GM18511 (cell line): ENCODE measurements around the gene EN1.

Source experiments
- ATAC-seq: cut with Tn5 transposase; IDR thresholded peaks from one replicate; pipeline ENCODE4 v1.9.1; 2021; ENCODE audit warnings: mild to moderate bottlenecking, moderate library complexity; ENCODE audit not compliant: unreplicated experiment

EN1 gene

GRCh38 chr2:118856330-118856977 is 9.0 kb upstream of the EN1 start:
- ATAC-seq: no peak

- ATAC-seq: peak; percentile 93
Measured at GRCh38 chr2:118855451-118856279, 8.2 kb upstream of the EN1 start.

DNA sequence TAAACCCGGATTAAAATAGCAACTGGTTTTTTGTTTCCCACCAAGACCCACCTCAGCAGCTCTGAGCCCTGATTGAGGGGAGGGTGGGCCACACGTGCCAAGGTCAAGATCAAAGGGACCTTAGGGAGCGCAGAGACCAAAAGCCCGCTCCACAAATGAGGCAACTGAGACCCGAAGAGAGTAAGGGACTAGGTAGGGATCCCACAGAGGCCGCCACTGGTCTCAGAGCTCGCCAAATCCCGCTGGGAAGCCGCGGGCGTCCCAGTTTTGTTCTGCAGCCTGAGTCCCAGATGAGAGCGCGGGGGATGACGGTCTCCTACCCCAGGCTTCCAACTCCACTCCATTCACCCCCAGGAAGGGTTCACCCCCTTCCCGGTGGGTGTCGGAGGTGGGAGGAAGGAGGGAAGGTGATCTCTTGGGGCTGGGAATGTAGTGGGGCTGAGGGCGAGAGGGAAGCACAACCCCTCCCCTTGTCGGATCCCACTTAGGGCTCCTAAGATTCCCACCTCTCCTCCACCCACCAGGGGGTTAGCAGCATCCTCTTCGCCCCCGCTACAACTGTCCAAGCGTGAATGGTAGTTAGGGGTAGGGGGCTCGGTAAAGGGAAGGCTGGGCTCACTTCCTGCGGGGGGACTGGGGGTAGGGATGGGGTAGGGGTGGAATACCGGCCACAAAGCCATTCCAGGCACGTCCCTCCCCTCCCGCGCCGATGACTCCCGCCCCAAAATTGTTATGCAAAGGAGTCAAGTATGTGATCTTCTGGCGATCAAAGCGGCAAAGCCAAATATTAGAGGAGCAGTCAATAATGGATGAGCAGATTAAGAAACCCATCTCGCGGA is 7.3 kb upstream of the EN1 start:
- no peak for ATAC-seq

GRCh38 chr2:118853651-118854291 is 6.3 kb upstream of the EN1 start:
- ATAC-seq: no peak

DNA sequence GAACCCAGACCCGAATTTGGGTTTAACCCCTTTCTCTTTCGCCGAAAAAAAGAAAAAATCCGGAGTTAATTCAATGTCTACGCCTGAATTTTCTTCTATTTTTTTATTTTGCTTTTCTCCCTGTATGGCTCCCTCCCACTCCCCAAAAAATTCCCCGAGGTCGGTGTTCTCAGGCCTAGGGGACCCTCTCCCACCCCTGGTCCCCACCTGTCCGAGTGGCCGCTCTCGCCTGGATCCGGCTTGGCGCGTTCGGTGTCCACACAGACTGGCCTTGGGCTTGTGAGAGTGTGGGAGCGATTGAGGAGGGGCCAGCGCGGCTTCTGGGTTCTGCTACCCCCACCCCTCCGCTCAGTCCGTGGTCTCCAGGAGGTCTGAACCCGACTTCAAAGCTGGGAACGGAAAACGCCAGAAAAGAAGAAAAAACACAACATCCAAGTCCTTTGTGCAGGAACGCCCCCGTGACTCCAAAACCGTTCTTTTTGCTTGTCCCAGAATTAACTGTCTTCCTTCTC is 5.7 kb upstream of the EN1 start:
- ATAC-seq: no peak

- no peak for ATAC-seq
Measured at GRCh38 chr2:118852605-118853128, 5.2 kb upstream of the EN1 start.

GRCh38 chr2:118851650-118852049 is 4.2 kb upstream of the EN1 start:
- no peak for ATAC-seq

DNA sequence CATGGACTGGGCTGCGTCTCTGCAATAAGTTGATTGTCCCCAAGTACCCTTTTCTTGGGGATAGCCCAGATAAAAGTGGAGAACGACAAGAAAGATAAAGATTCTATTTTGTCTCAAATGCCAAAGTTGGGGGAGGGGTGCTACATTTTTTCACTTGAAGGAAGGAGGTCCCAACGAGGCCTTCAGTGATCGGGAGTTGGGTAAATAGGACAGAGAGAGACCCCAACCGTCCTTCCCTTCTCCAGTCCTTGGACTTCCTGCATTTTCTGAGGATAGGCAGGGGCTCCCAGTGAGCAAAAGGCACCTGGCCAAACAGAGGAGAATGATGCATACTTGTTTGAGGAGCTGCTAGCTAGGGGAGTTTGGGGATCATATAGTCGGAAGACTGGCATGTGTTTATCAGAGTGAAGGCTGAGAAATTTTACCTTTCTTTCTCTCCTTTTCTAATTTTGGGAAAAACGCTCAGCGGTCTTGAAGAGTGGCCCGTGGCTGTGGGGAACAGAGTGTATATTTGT is 3.5 kb upstream of the EN1 start:
- no peak for ATAC-seq

DNA sequence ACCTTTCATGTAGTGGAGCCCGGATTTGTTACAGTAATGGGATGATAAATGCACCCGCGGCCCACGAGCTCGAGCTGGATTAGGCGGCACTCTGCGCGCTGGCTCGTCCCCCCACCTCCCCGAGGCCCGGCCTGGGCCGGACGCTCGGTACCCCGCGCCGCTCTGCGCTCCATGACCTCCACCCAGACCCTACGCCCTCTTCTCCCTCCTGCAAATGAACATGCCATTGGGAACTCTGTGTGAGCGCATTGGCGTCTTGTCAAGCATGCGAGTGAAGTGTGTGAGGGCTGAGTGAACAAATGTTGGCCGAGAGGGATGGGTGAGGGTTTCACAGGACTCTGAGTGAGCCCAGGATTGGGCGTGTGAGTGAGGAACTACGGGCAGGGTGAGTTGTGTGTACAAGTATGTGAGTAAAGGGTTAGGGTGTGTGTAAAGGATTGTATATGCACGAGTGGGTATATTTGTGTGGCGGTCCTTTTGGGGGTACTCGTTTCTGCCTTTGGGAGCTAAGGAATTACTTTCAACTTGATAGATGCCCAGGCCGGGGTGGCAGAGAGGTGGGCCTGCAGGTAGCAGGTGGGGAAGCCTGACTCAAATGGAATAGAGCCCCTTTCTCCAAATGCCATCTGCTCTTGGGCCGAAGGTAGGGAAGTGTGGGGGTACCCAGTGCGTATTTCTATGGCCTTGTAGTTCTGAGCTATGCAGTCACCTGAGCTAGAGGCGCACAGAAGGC is 2.9 kb upstream of the EN1 start:
- ATAC-seq: no peak

DNA sequence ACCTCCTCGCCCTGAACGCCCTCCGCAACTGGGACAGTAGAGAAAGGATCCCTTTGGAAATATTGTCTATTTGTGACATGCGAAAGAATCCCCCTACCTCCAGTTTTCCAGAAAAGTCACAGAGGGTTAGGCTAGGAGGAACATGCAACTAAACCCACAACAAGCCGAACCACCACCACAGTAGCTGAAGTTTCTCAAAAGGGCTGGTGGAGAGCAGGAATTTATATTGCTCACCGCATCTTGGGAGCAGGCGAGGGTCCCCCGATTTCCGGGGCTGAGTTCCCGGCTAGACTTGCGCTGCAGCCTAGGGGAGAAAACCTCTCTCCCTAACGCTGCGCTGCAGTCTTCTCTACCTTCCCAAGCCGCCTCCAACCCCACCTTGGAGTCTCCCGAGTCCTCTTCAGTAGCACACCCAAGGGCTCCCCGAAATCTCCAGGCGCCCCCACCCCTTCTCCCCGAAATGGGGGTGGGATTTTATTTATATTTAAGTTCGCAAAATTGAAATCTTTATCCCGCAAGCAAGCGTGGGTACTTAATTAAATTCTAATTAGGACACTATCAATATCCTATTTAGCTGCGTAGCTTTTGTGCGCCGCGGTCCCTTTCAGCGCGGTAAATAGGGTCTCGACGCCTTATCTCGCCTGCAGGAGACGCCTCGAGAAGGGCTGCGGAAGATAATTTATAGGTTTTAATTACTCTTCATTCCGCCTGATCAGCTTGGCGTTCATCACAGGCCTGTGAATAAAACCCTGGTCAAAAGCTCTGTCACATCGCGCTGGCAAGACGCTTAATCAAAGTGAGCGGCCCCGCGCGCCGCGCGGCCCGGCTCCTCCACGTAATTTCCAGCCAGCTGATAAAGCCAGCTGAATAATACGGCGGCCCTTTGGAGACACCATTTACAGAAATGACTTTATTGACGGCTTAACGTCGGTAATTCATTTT is 2.0 kb upstream of the EN1 start:
- no peak for ATAC-seq

DNA sequence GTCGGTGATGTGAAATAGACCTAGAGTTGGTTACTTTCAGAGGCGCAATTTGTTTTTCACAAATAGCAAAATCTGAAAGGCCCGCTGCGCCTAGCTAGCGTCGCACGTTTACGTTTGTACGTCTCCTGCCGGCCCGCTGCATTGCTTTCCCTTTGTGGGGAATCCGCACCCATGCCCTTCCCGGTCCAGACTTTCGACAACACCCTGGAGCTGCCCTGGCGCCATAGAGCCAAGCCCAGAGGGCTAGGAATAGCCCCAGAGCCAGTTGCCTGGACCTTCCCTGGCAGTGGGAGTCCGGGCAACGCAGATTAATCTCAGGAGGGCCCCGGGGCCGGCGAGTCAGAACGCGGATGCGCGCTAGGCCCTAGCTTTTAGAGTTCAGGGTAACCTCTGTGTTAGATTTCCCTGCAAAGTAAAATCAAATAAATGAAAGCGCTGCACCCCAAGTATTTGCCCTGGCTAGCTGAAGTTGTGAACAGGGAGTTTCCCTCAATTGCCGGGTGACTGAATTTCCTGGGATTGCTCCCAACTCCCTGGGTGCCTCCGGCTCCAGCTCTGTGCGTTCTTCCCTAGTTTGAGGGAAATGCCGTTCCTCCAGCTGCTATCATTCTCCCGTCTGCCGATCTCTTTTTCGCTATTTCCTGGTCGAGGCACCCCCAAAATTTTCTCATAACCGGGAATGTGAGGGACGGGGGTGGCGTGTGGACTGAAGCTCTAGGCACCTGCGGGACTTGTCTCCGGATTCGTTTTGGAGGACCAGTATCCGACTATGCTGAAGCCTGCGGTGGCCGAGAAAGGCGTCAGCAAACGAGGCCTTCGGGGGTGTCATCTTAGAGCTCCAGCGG is 1.2 kb upstream of the EN1 start:
- no peak for ATAC-seq

- ATAC-seq: no peak
Measured at GRCh38 chr2:118847762-118848172, 319 bp upstream of the EN1 start.

GRCh38 chr2:118846442-118846952 is 951 bp downstream of the EN1 start:
- no peak for ATAC-seq

DNA sequence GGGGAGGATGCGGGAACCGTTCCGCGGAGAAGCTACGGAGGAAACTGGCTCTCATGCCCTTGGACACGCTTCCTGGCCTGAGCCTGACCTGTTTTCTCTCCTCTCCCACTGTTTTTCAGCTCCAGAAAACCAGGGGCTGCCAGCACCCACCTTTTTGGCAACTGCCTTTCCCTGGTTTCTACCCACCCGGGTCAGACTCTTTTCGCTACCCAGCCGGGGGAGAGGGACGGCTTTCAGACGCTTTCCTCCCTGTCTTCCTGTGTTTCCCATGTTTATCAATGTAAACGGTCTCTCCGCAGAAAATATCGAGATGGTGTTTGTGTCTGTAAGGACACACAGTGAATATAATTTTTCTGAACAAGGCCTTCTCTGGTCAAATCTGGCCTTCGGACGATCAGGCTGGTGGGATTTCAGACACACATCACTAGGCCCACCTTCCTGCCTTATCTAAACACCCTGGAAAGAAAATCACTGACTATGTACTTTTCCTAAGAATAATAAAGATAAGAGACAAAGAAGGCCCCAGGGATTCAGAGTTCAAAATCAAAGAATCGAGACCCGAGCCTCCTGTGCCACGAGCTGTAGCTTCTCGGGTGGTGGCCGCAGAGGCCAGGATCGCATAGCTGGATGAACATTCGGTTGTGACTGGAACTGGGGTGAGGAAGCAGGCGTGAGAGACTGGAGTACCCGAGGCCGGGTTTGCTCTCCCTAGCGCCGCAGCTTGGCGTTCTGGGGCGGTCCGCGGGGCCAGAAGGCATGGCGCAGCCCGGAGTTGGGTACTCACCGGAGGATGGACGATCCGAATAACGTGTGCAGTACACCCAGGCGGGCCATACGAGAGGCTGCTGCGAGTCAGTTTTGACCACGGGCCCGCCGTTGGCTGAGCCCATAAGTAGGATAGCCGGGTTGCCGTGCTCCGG is 1.7 kb downstream of the EN1 start:
- no peak for ATAC-seq

DNA sequence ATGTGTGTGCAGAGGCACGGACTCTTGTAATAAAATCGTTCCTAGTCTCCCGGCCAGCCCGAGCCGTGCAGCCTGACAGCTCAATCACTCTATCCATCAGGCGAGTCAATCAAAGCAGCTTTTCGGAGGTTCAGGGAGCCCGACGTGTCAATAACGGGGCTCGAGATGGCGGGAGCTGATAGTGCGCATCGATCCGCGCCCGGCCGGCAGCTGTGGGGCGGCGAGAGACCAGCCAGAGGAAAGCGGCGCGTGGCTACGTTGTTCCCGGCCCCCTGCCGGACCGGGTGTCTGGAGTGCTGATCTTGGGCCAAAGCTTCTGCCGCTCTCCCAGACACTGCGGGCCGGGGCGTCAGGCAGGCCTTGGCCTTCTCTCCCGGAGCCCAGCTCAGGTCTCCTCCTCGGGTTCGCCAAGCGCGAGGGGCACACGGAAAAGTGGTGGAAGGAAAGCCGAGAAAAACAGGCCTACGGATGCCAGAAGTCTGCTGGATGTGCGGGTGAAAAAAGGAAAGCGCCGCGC is 2.4 kb downstream of the EN1 start:
- ATAC-seq: no peak

DNA sequence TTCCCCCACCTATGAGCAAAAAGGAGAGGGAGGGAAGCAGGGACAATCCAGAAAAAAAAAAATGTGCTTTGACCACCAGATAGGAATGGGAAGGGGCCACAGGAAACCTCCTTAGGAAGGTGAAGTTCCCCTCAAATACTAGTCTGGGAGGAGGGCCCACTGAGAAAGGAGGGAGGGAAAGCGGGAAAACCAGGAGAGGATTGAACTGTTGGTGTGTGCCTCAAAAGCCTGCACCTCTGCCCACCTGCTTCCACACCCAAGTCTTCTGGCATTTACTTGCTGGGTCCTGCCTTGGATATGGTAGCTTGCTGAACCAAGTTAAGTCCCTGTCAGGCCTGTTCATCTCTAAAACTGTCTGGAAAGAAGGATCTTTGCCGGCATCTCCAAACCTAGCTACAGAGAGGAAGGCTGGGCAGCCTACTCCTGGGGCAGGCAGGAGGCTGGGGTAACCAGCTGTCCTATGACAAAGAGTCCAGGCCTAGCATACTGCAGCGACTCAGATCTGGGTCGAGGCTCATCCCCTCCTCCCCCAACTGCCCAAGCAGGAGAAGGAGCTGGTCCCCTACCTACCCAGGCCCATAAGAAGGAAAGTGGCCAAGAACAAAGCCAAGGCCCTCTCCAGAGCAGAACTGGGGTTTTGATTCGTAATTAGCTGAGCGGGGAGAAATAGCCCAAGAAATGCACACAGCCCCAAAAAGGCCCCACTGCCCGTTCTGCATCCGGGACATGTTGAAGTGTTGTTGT is 3.0 kb downstream of the EN1 start:
- ATAC-seq: no peak
